Thyroid gland (tissue), 4 donors: ENCODE results near the gene PCBD1. TPM values are rescaled to one million over a fixed set of nuclear protein-coding genes. Genes with fewer than 3 reads are reported as not detected.

ENCODE experiments used
- DNase-seq, 2 donors: peaks; one replicate each; pipeline ENCODE4 v3.0.0-alpha.2; 2019
- H3K27ac ChIP-seq, 3 donors: fragments of 200-600 bp; sonication (generic); 1 replicate in 2 of 3; 2 replicates in 1 of 3; pipeline ENCODE4 v1.5.1; 2016 to 2019; ENCODE audit warnings: mild to moderate bottlenecking in 1 of 3, moderate library complexity in 1 of 3
- H3K27me3 ChIP-seq: fragments of 200-600 bp; sonication (generic); one replicate; pipeline ENCODE4 v1.5.1; 2019
- H3K36me3 ChIP-seq, 2 donors: fragments of 200-600 bp; sonication (generic); one replicate each; pipeline ENCODE4 v1.5.1; 2016 to 2019
- H3K4me1 ChIP-seq, 2 donors: fragments of 200-600 bp; sonication (generic); one replicate each; pipeline ENCODE4 v1.5.1; 2017 to 2019
- H3K4me3 ChIP-seq, 3 donors: fragments of 200-600 bp; sonication (generic); replicated peaks in 1 of 3; 1 replicate in 2 of 3; 2 replicates in 1 of 3; pipeline ENCODE4 v1.5.1; 2016; ENCODE audit warnings: mild to moderate bottlenecking in 1 of 3
- H3K9me3 ChIP-seq: fragments of 200-600 bp; sonication (generic); one replicate; pipeline ENCODE4 v1.5.1; 2017
- CTCF ChIP-seq, 6 experiments: fragments of 200-600 bp in 3 of 6; fragments of 450-650 bp in 3 of 6; sonication (generic) in 3 of 6; IDR thresholded peaks; one replicate each; pipeline ENCODE4 v1.5.1; 2016 to 2019; ENCODE audit warnings: antibody characterized with exemption in 6 of 6, mild to moderate bottlenecking in 2 of 6, inconsistent platforms in 1 of 6, moderate library complexity in 1 of 6
- POLR2A ChIP-seq, 2 donors: fragments of 450-650 bp; IDR thresholded peaks; one replicate each; pipeline ENCODE4 v1.6.1; 2017; ENCODE audit warnings: antibody characterized with exemption in 2 of 2, mild to moderate bottlenecking in 2 of 2, moderate library complexity in 1 of 2
- WGBS, 2 donors: methylation state at CpG; one replicate each; pipeline ENCODE4 v1.1.5; 2017; 5-methylcytosine and 5-hydroxymethylcytosine counted together
- intact Hi-C: fragments of 100-400 bp; cut with DNase I; formaldehyde crosslinking; loops from one replicate; pipeline ENCODE4 v1.15.1; 2023
- total RNA-seq, 4 donors: library from RNA; depleted of rRNA; stranded (reverse); fragments of >200 nt; gene quantifications; one replicate each; pipeline ENCODE4 v1.2.3, GENCODE V29; 2016

Gene PCBD1
- total RNA-seq, 4 donors from 2014 or later = 39.4 to 124 (median 86.8) TPM

GRCh38 chr10:70849582-70850016 lies 38.8 kb downstream of the PCBD1 start:
- WGBS, 2 donors = 54 to 64% methylated on average over 2 of the region's 2 CpGs

GRCh38 chr10:70847659-70848360 lies 40.6 kb downstream of the PCBD1 start:
- intact Hi-C loops = no loop called here
- TF ChIP-seq POLR2A (IDR thresholded peaks at IDR 0.05) (no peak), CTCF (IDR thresholded peaks at IDR 0.05) (no peak)
- H3K9me3 ChIP-seq = no peaks in the 10 kb centered on the region
- peaks cover 0 to 8% of the 10 kb centered on the region in 2 donors for H3K4me1 ChIP-seq
- 76 to 91% methylated on average over 1 of the region's 1 CpG for WGBS, 2 donors
- no peak overlapping the region for H3K4me3 ChIP-seq
- H3K36me3 ChIP-seq = peaks cover 0 to 17% of the 10 kb centered on the region in 2 donors
- H3K27ac ChIP-seq = no peak overlapping the region
- DNase-seq = no peak
- H3K27me3 ChIP-seq = no peaks in the 10 kb centered on the region

More at GRCh38 chr10:70849582-70850016, 38.8 kb downstream of the PCBD1 start:
- Histone ChIP-seq H3K9me3 (no peaks in the 10 kb centered on the region), H3K4me3 (no peak overlapping the region), H3K27ac (no peak overlapping the region), H3K4me1 (no peaks in the 10 kb centered on the region), H3K27me3 (no peaks in the 10 kb centered on the region), H3K36me3 (peaks cover 0 to 17% of the 10 kb centered on the region in 2 donors)
- no peak for DNase-seq
- intact Hi-C loops = no loop called here
- no peak for TF ChIP-seq CTCF (IDR thresholded peaks at IDR 0.05)
- no peak for TF ChIP-seq POLR2A (IDR thresholded peaks at IDR 0.05)

- Histone ChIP-seq H3K27ac (no peak overlapping the region), H3K4me1 (peaks cover 0 to 8% of the 10 kb centered on the region in 2 donors), H3K4me3 (no peak overlapping the region), H3K9me3 (no peaks in the 10 kb centered on the region), H3K36me3 (peaks cover 0 to 14% of the 10 kb centered on the region in 2 donors), H3K27me3 (no peaks in the 10 kb centered on the region)
- intact Hi-C loops = no loop called here
- no peak for DNase-seq
- 94 to 95% methylated on average over 2 of the region's 2 CpGs for WGBS, 2 donors
- TF ChIP-seq POLR2A (IDR thresholded peaks at IDR 0.05) (no peak), CTCF (IDR thresholded peaks at IDR 0.05) (no peak)
Observed at GRCh38 chr10:70846795-70847194, 41.6 kb downstream of the PCBD1 start.

GRCh38 chr10:70845816-70846215 lies 42.5 kb downstream of the PCBD1 start:
- peaks cover 0 to 8% of the 10 kb centered on the region in 2 donors for H3K4me1 ChIP-seq
- H3K27me3 ChIP-seq = no peaks in the 10 kb centered on the region
- intact Hi-C loops = no loop called here
- TF ChIP-seq POLR2A (IDR thresholded peaks at IDR 0.05) (no peak), CTCF (IDR thresholded peaks at IDR 0.05) (no peak)
- WGBS, 2 donors = 95 to 100% methylated on average over 1 of the region's 1 CpG
- peaks cover 0 to 6% of the 10 kb centered on the region in 2 donors for H3K36me3 ChIP-seq
- no peaks in the 10 kb centered on the region for H3K9me3 ChIP-seq
- H3K27ac ChIP-seq = no peak overlapping the region
- DNase-seq = no peak
- H3K4me3 ChIP-seq = no peak overlapping the region

- Histone ChIP-seq H3K36me3 (peaks cover 0 to 6% of the 10 kb centered on the region in 2 donors), H3K4me1 (peaks cover 0 to 8% of the 10 kb centered on the region in 2 donors), H3K4me3 (no peak overlapping the region), H3K9me3 (no peaks in the 10 kb centered on the region), H3K27me3 (no peaks in the 10 kb centered on the region), H3K27ac (no peak overlapping the region)
- intact Hi-C loops = no loop called here
- TF ChIP-seq CTCF (IDR thresholded peaks at IDR 0.05) = no peak
- TF ChIP-seq POLR2A (IDR thresholded peaks at IDR 0.05) = no peak
- WGBS, 2 donors = 88 to 89% methylated on average over 2 of the region's 2 CpGs
- DNase-seq = no peak
Observed at GRCh38 chr10:70845256-70845655, 43.1 kb downstream of the PCBD1 start.
